ENCODE measurements around the gene RGS14.

The RGS14 gene

GRCh38 chr5:177332031-177332895, 25.5 kb upstream of the RGS14 start:
- H3K36me3 ChIP-seq (ENCODE audit: control insufficient read depth, insufficient read depth, low read length) = no peaks in the 10 kb centered on the region
- no peak overlapping the region for H3K4me2 ChIP-seq (ENCODE audit: low read length)
- peaks cover 23% of the 10 kb centered on the region for H3K79me2 ChIP-seq
- no peak overlapping the region for H3K9ac ChIP-seq
- H3K4me1 ChIP-seq = no peaks in the 10 kb centered on the region
- H3K27me3 ChIP-seq (ENCODE audit: control insufficient read depth, insufficient read depth, low read length) = no peaks in the 10 kb centered on the region
- no peak overlapping the region for H2AFZ ChIP-seq
- H3K27ac ChIP-seq = no peak overlapping the region
- no peak for TF ChIP-seq CTCF (IDR thresholded peaks at IDR 0.05)
- H3K4me3 ChIP-seq (ENCODE audit: low read depth, low read length) = no peak overlapping the region
- H3K9me3 ChIP-seq (ENCODE audit: control insufficient read depth, low read length) = no peaks in the 10 kb centered on the region

GRCh38 chr5:177332896-177333260, 24.8 kb upstream of the RGS14 start:
- Histone ChIP-seq H3K27ac (no peak overlapping the region), H3K27me3 (ENCODE audit: control insufficient read depth, insufficient read depth, low read length) (no peaks in the 10 kb centered on the region), H3K4me1 (no peaks in the 10 kb centered on the region), H2AFZ (no peak overlapping the region), H3K79me2 (peaks cover 24% of the 10 kb centered on the region), H3K36me3 (ENCODE audit: control insufficient read depth, insufficient read depth, low read length) (no peaks in the 10 kb centered on the region), H3K9ac (no peak overlapping the region), H3K9me3 (ENCODE audit: control insufficient read depth, low read length) (no peaks in the 10 kb centered on the region), H3K4me3 (ENCODE audit: low read depth, low read length) (no peak overlapping the region), H3K4me2 (ENCODE audit: low read length) (no peak overlapping the region)
- TF ChIP-seq CTCF (IDR thresholded peaks at IDR 0.05) = no peak

- TF ChIP-seq CTCF (IDR thresholded peaks at IDR 0.05) = no peak
- H3K9me3 ChIP-seq (ENCODE audit: control insufficient read depth, low read length) = no peaks in the 10 kb centered on the region
- no peak overlapping the region for H3K9ac ChIP-seq
- no peak overlapping the region for H3K4me3 ChIP-seq (ENCODE audit: low read depth, low read length)
- no peak overlapping the region for H3K4me2 ChIP-seq (ENCODE audit: low read length)
- H3K27ac ChIP-seq = no peak overlapping the region
- no peaks in the 10 kb centered on the region for H3K4me1 ChIP-seq
- no peaks in the 10 kb centered on the region for H3K27me3 ChIP-seq (ENCODE audit: control insufficient read depth, insufficient read depth, low read length)
- no peak overlapping the region for H2AFZ ChIP-seq
- no peaks in the 10 kb centered on the region for H3K36me3 ChIP-seq (ENCODE audit: control insufficient read depth, insufficient read depth, low read length)
- peaks cover 29% of the 10 kb centered on the region for H3K79me2 ChIP-seq
Observed at GRCh38 chr5:177333420-177334154, 24.1 kb upstream of the RGS14 start.

GRCh38 chr5:177334155-177334551, 23.6 kb upstream of the RGS14 start:
- Histone ChIP-seq H3K27ac (no peak overlapping the region), H3K4me2 (ENCODE audit: low read length) (no peak overlapping the region), H3K9me3 (ENCODE audit: control insufficient read depth, low read length) (no peaks in the 10 kb centered on the region), H2AFZ (no peak overlapping the region), H3K4me1 (no peaks in the 10 kb centered on the region), H3K79me2 (peaks cover 30% of the 10 kb centered on the region), H3K36me3 (ENCODE audit: control insufficient read depth, insufficient read depth, low read length) (no peaks in the 10 kb centered on the region), H3K9ac (no peak overlapping the region), H3K4me3 (ENCODE audit: low read depth, low read length) (no peak overlapping the region), H3K27me3 (ENCODE audit: control insufficient read depth, insufficient read depth, low read length) (no peaks in the 10 kb centered on the region)
- TF ChIP-seq CTCF (IDR thresholded peaks at IDR 0.05) = no peak
